Endothelial cell of umbilical vein (primary cell): ENCODE measurements around the gene ABCA1. TPM values are rescaled to one million over a fixed set of nuclear protein-coding genes. Genes with fewer than 3 reads are reported as not detected.
"Not testable (repeated sequence)": the region's sequence is repeated elsewhere in the genome, so short reads cannot be mapped to it uniquely, and the experiment has no call there.

Experiments used
- BruUV-seq: library from RNA; stranded (reverse); fragments of 400-500 nt; replicated peaks from 2 replicates; lab custom pipeline; 2021; lab: Mats Ljungman, UMichigan
- CTCF ChIA-PET: fragments of 300-600, 350-600 bp; sonication (Branson Sonifier 250); formaldehyde crosslinking; loops from one replicate; lab custom pipeline; 2021; ENCODE audit warnings: antibody characterized with exemption, inconsistent platforms; lab: Charles Lee
- POLR2A ChIA-PET: fragments of 300-600, 350-600 bp; sonication (Branson Sonifier 250); formaldehyde crosslinking; loops from one replicate; lab custom pipeline; 2021; ENCODE audit warnings: antibody characterized with exemption, inconsistent platforms; lab: Charles Lee
- DNase-seq: peaks from one replicate; pipeline ENCODE4 v3.0.0-alpha.2; 2011; ENCODE audit warnings: low read depth, low spot score
- FAIRE-seq: peaks from 2 replicates; lab custom pipeline; 2011; peaks lifted over from hg19 to GRCh38; lab: Jason Lieb, UNC
- H2AFZ ChIP-seq: 2 replicates; pipeline ENCODE4 v1.6.0; 2012; ENCODE audit warnings: low read depth, low read length, control low read depth, inconsistent platforms
- H3K27ac ChIP-seq: 2 replicates; pipeline ENCODE4 v1.5.1; 2011; ENCODE audit warnings: low read depth, mild to moderate bottlenecking, control low read depth, low read length, moderate library complexity; ENCODE audit not compliant: insufficient read depth
- H3K27me3 ChIP-seq, 2 experiments: 2 replicates each; pipeline versions ENCODE4 v1.6.0 to v1.6.1; 2011; ENCODE audit warnings: low read length in 2 of 2, mixed read lengths in 1 of 2; ENCODE audit not compliant: control insufficient read depth in 2 of 2, insufficient read depth in 2 of 2
- H3K36me3 ChIP-seq, 2 experiments: 2 replicates in 1 of 2; 3 replicates in 1 of 2; pipeline ENCODE4 v1.5.1; 2011; ENCODE audit warnings: low read length in 2 of 2, mild to moderate bottlenecking in 1 of 2, moderate library complexity in 1 of 2; ENCODE audit not compliant: control insufficient read depth in 2 of 2, insufficient read depth in 2 of 2; ENCODE audit errors: extremely low read depth in 1 of 2
- H3K4me1 ChIP-seq: 3 replicates; pipeline ENCODE4 v1.5.1; 2011; ENCODE audit warnings: mild to moderate bottlenecking, low read length; ENCODE audit not compliant: control insufficient read depth, insufficient read depth; ENCODE audit errors: extremely low read depth
- H3K4me2 ChIP-seq: 2 replicates; pipeline ENCODE4 v1.6.1; 2011; ENCODE audit warnings: low read length, control low read depth, mixed read lengths; ENCODE audit not compliant: insufficient read depth
- H3K4me3 ChIP-seq, 3 experiments: fragments of 200-600 bp in 1 of 3; sonication (generic), shearing (Covaris generic) in 1 of 3; replicated peaks in 1 of 3; 2 replicates each; pipeline ENCODE4 v1.5.1; 2011 to 2016; ENCODE audit warnings: control low read depth in 3 of 3, low read length in 3 of 3, mild to moderate bottlenecking in 2 of 3, inconsistent platforms in 1 of 3, low read depth in 1 of 3, moderate library complexity in 1 of 3; ENCODE audit not compliant: insufficient read depth in 1 of 3
- H3K79me2 ChIP-seq: 2 replicates; pipeline ENCODE4 v1.6.0; 2012; ENCODE audit warnings: low read length, inconsistent platforms; ENCODE audit not compliant: control insufficient read depth, insufficient read depth
- H3K9ac ChIP-seq: replicated peaks from 2 replicates; pipeline ENCODE3; 2011; ENCODE audit warnings: low read length, control low read depth; ENCODE audit not compliant: insufficient read depth; ENCODE audit errors: extremely low read depth
- H3K9me1 ChIP-seq: replicated peaks from 3 replicates; pipeline ENCODE4 v1.6.0; 2011; ENCODE audit warnings: mild to moderate bottlenecking, low read length; ENCODE audit not compliant: control insufficient read depth, insufficient read depth; ENCODE audit errors: extremely low read depth
- H3K9me3 ChIP-seq: replicated peaks from 2 replicates; pipeline ENCODE4 v1.5.1; 2012; ENCODE audit warnings: low read length, inconsistent platforms; ENCODE audit not compliant: control insufficient read depth, insufficient read depth
- H4K20me1 ChIP-seq: replicated peaks from 2 replicates; pipeline ENCODE3; 2011; ENCODE audit warnings: mild to moderate bottlenecking, low read length; ENCODE audit not compliant: control insufficient read depth, insufficient read depth; ENCODE audit errors: extremely low read depth
- EZH2 ChIP-seq: IDR thresholded peaks from 2 replicates; pipeline ENCODE4 v1.6.1; 2012; ENCODE audit warnings: borderline replicate concordance, low read depth, mild to moderate bottlenecking, moderate library complexity, low read length, inconsistent platforms; ENCODE audit not compliant: severe bottlenecking
- FOS ChIP-seq: IDR thresholded peaks from 2 replicates; pipeline ENCODE4 v1.6.1; 2011; ENCODE audit warnings: mild to moderate bottlenecking, low read length, moderate library complexity, borderline replicate concordance; ENCODE audit not compliant: insufficient read depth
- GATA2 ChIP-seq: IDR thresholded peaks from 2 replicates; pipeline ENCODE4 v1.7.0; 2011; ENCODE audit warnings: low read depth, mild to moderate bottlenecking, moderate library complexity, mixed read lengths, low read length; ENCODE audit not compliant: insufficient read length, insufficient read depth
- JUN ChIP-seq: IDR thresholded peaks from 2 replicates; pipeline ENCODE4 v1.6.1; 2011; ENCODE audit warnings: borderline replicate concordance, low read depth; ENCODE audit not compliant: insufficient read length, insufficient read depth
- MYC ChIP-seq: IDR thresholded peaks from one replicate; pipeline ENCODE4 v1.6.1; 2011; ENCODE audit warnings: mild to moderate bottlenecking, low read depth, low read length
- POLR2A ChIP-seq: IDR thresholded peaks from 2 replicates; pipeline ENCODE4 v1.6.1; 2012; ENCODE audit warnings: low read depth, mild to moderate bottlenecking, control low read depth, low read length
- POLR2AphosphoS5 ChIP-seq: IDR thresholded peaks from 2 replicates; pipeline ENCODE4 v1.6.1; 2012; ENCODE audit warnings: low read depth, mild to moderate bottlenecking, control low read depth, low read length, moderate library complexity; ENCODE audit not compliant: insufficient read depth
- dilution Hi-C: fragments of 300-500 bp; cut with MboI; formaldehyde crosslinking; loops from one replicate; pipeline ENCODE4 v1.15.0; 2019; ENCODE audit warnings: low sequenced_read_pairs; ENCODE audit not compliant: extremely low pct_ligation_motif_present
- intact Hi-C: fragments of 100-400 bp; cut with micrococcal nuclease; formaldehyde crosslinking; loops from one replicate; pipeline ENCODE4 v1.10.0; 2022
- polyA plus RNA-seq, 4 experiments: library from polyadenylated mRNA; depleted of rRNA in 3 of 4; stranded (reverse) in 3 of 4; unstranded in 1 of 4; fragments of >200 nt; gene quantifications; 2 replicates each; pipeline versions ENCODE4 v1.2.1 to v1.2.3, GENCODE V29; 2011 to 2012; ENCODE audit warnings: missing spikeins in 1 of 4
- total RNA-seq: library from RNA; stranded (reverse); gene quantifications from 2 replicates; pipeline ENCODE4 v1.2.3, GENCODE V29; 2021
- TF ChIP-seq, protein P1 (sequence below), 2 donors: IDR thresholded peaks; 1 replicate in 1 of 2; 2 replicates in 1 of 2; pipeline ENCODE4 v1.5.1; 2011; ENCODE audit warnings: low read length in 2 of 2, mild to moderate bottlenecking in 2 of 2, moderate library complexity in 2 of 2, control low read depth in 1 of 2, inconsistent platforms in 1 of 2, low read depth in 1 of 2; ENCODE audit not compliant: insufficient read depth in 1 of 2; ENCODE audit errors: extremely low read depth in 1 of 2
- TF ChIP-seq, protein P2 (sequence below): IDR thresholded peaks from 2 replicates; pipeline ENCODE4 v1.6.1; 2011; ENCODE audit not compliant: insufficient read depth, insufficient read length

Gene ABCA1
- total and polyA plus RNA-seq, 2 donors (not counting 3 experiments of a cell fraction or from before 2014, with no cell fraction given): 2.4 to 9.8 TPM

DNA sequence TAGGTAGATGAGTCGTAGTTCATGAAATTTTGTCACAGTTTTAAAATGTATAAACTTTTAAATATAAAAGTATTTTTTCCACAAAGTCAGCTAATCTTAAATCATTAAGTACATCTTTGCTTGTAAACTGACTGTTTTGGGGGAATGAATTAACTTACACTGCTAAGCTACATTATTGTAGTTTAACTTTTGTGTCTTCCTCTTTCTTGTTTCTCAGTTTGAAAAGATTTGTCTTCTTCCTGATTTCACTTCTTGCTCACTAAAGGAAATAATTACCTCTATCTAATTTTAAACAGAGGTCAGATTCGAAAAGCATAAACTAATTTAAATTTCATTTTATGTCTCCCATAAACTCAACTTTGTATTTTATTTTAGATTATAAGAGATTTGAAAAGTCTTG lies 158.3 kb downstream of the ABCA1 start:
- POLR2A ChIA-PET: no interaction called here

DNA sequence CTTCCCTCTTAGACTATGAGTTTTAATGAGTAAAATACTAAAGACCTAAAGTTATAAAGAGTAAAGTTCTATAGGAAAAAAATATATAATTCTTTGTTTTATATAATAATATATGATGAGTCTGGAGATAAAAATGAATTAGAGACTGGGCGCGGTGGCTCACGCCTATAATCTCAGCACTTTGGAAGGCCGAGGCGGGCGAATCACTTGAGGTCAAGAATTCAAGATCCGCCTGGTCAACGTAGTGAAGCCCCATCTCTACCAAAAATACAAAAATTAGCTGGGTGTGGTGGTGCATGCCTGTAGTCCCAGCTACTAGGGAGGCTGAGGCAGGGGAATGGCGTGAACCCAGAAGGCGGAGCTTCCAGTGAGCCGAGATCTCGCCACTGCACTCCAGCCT lies 158.9 kb downstream of the ABCA1 start:
- H3K27ac ChIP-seq, H3K36me3 ChIP-seq, H2AFZ ChIP-seq, BruUV-seq, dilution Hi-C loops, H3K79me2 ChIP-seq, H3K4me2 ChIP-seq, H3K9me3 ChIP-seq, POLR2A ChIA-PET, H3K27me3 ChIP-seq, DNase-seq, H3K4me1 ChIP-seq, H3K9ac ChIP-seq, H3K4me3 ChIP-seq, H4K20me1 ChIP-seq, intact Hi-C loops, H3K9me1 ChIP-seq, FAIRE-seq: not testable (repeated sequence)
- CTCF ChIA-PET: interaction anchor here (1.2 to 1.6 kb wide), 3 partner anchors 12 to 30 kb away, joined by 3 to 4 read pairs (median 4); no protein-coding TSS in a partner anchor

More for the DNA sequence above, 158.3 kb downstream of the ABCA1 start:
- no peak overlapping the region for H3K27ac ChIP-seq
- no peak overlapping the region for H2AFZ ChIP-seq
- no peaks in the 10 kb centered on the region for H3K9me3 ChIP-seq
- no peaks in the 10 kb centered on the region for H3K9me1 ChIP-seq
- no peaks in the 10 kb centered on the region for H3K27me3 ChIP-seq
- H4K20me1 ChIP-seq: no peaks in the 10 kb centered on the region
- no peak overlapping the region for H3K4me3 ChIP-seq
- H3K79me2 ChIP-seq: no peaks in the 10 kb centered on the region
- no peak overlapping the region for H3K4me2 ChIP-seq
- intact Hi-C loops (no loop called here), dilution Hi-C loops (no loop called here)
- CTCF ChIA-PET: interaction anchor here (1.2 to 1.6 kb wide), 2 partner anchors 11 to 16 kb away, joined by 4 read pairs; no protein-coding TSS in a partner anchor
- BruUV-seq: no TSS peak
- H3K36me3 ChIP-seq: no peaks in the 10 kb centered on the region
- TF ChIP-seq JUN (no peak), GATA2 (no peak), POLR2A (no peak), FOS (no peak), POLR2AphosphoS5 (no peak), EZH2 (no peak), MYC (no peak)
- TF ChIP-seq, protein P1, sequence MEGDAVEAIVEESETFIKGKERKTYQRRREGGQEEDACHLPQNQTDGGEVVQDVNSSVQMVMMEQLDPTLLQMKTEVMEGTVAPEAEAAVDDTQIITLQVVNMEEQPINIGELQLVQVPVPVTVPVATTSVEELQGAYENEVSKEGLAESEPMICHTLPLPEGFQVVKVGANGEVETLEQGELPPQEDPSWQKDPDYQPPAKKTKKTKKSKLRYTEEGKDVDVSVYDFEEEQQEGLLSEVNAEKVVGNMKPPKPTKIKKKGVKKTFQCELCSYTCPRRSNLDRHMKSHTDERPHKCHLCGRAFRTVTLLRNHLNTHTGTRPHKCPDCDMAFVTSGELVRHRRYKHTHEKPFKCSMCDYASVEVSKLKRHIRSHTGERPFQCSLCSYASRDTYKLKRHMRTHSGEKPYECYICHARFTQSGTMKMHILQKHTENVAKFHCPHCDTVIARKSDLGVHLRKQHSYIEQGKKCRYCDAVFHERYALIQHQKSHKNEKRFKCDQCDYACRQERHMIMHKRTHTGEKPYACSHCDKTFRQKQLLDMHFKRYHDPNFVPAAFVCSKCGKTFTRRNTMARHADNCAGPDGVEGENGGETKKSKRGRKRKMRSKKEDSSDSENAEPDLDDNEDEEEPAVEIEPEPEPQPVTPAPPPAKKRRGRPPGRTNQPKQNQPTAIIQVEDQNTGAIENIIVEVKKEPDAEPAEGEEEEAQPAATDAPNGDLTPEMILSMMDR (IDR thresholded peaks at IDR 0.05; ENCODE audit: extremely low read depth in 1 of 2, insufficient read depth in 1 of 2, low read depth in 1 of 2, low read length in 2 of 2): no peak
- TF ChIP-seq, protein P2, sequence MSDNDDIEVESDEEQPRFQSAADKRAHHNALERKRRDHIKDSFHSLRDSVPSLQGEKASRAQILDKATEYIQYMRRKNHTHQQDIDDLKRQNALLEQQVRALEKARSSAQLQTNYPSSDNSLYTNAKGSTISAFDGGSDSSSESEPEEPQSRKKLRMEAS: no peak
- H3K9ac ChIP-seq: no peak overlapping the region
- FAIRE-seq (no peak), DNase-seq (no peak)
- H3K4me1 ChIP-seq: peaks cover 6% of the 10 kb centered on the region
